ENCODE results near the gene FLT4. TPM values are rescaled to one million over a fixed set of nuclear protein-coding genes. Genes with fewer than 3 reads are reported as not detected.

Gene FLT4
- total and polyA plus RNA-seq, 5 experiments from 2014 or later, result 0.93 to 44.5 (median 2.8) TPM

DNA sequence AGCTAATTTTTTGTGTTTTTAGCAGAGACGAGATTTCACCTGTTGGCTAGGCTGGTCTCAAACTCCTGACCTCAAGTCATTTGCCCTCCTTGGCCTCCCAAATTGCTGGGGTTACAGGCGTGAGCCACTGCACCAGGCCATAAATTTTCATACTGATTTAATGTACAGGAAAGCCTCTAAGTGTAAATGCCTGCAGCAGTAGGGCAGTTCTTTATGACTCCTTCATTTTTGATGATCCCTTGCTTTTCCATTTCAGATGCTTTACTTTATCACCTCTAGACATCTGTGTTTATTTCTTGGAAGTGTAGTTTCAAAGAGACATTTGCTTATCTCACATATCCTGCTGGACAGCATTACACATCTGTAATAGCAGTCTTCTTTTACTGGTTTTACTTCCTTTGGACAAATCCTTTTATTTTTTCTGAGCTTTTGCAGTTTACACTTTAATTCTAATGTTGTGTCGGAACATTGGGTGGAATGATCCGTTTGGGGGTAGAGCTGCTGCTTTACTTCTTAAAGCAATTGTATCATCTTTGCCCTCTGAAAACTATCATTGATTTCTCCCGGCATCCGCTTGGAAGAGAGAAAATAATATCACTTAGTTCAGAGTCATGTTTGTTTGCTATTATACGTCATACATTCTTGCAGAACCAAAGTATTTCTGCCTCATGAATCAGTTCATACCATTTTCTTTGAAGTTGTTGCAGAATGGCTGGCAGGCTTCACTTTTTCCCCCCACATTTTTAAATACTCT is 94.1 kb downstream of the FLT4 start:
- ATAC-seq (no peak), DNase-seq (no peak)
- no peaks in the 10 kb centered on the region for H3K9me3 Mint-ChIP-seq
- H3K36me3 Mint-ChIP-seq, result peaks cover 17 to 87% (median 50%) of the 10 kb centered on the region in 3 donors
- H3K4me1 Mint-ChIP-seq, result peaks cover 9 to 15% (median 14%) of the 10 kb centered on the region in 4 donors
- POLR2A ChIA-PET, result interaction anchor here (0.5 kb wide), 1 partner anchor 32 kb away, joined by 3 read pairs; no protein-coding TSS in a partner anchor
- no peaks in the 10 kb centered on the region for H3K27me3 Mint-ChIP-seq
- H3K27ac Mint-ChIP-seq, result no peak overlapping the region
- H3K4me3 Mint-ChIP-seq, result no peak overlapping the region

- POLR2A ChIA-PET, result interaction anchor here (0.8 kb wide), 1 partner anchor 9 kb away, joined by 5 read pairs; no protein-coding TSS in a partner anchor
- H3K4me1 Mint-ChIP-seq, result peaks cover 3 to 11% (median 7%) of the 10 kb centered on the region in 4 donors
Measured at GRCh38 chr5:180553530-180553929, 95.9 kb downstream of the FLT4 start.

More at GRCh38 chr5:180553530-180553929, 95.9 kb downstream of the FLT4 start:
- DNase-seq (no peak), ATAC-seq (no peak)
- no peak overlapping the region for H3K4me3 Mint-ChIP-seq
- H3K27ac Mint-ChIP-seq, result peak overlapping the region in 1 of 10 donors; percentile 69
- no peaks in the 10 kb centered on the region for H3K27me3 Mint-ChIP-seq
- H3K9me3 Mint-ChIP-seq, result no peaks in the 10 kb centered on the region
- H3K36me3 Mint-ChIP-seq, result peaks cover 5 to 91% (median 44%) of the 10 kb centered on the region in 3 donors

Other genes starting within 250 kb of the FLT4 start
- 10 to 100 TPM; 49.4 to 50.7 TPM for gene CNOT6, start 155.2 kb downstream of the FLT4 start, total RNA-seq
- 10 to 100 TPM in 2 of 3 donors, 1 to 10 TPM in 1; 6.0 to 11.1 (median 10.3) TPM for gene CNOT6, start 155.2 kb downstream of the FLT4 start, polyA plus RNA-seq
- 10 to 100 TPM; 40.1 to 42.7 TPM for gene SCGB3A1, start 58.1 kb downstream of the FLT4 start, total RNA-seq
- gene SCGB3A1, start 58.1 kb downstream of the FLT4 start, polyA plus RNA-seq, result not detected
- gene OR2Y1, start 90.5 kb upstream of the FLT4 start, total RNA-seq, result not detected
- gene OR2Y1, start 90.5 kb upstream of the FLT4 start, polyA plus RNA-seq, result not detected
- 100 to 1,000 TPM; 195 to 205 TPM for gene MGAT1, start 153.2 kb upstream of the FLT4 start, total RNA-seq
- 100 to 1,000 TPM; 108 to 149 (median 111) TPM for gene MGAT1, start 153.2 kb upstream of the FLT4 start, polyA plus RNA-seq
- gene ZFP62, start 211.7 kb upstream of the FLT4 start, total RNA-seq, result 10 to 100 TPM; 66.5 to 74.4 TPM
- gene ZFP62, start 211.7 kb upstream of the FLT4 start, polyA plus RNA-seq, result 10 to 100 TPM; 20.0 to 26.0 (median 25.7) TPM
- not detected for gene BTNL8, start 249.6 kb upstream of the FLT4 start, total RNA-seq
- gene BTNL8, start 249.6 kb upstream of the FLT4 start, polyA plus RNA-seq, result not detected